SH-SY5Y (cell line): ENCODE measurements around the gene LATS2.

Experiments
- GATA2 ChIP-seq: IDR thresholded peaks from 2 replicates; pipeline ENCODE4 v1.6.1; 2011; ENCODE audit warnings: mild to moderate bottlenecking, low read depth, low read length
- GATA3 ChIP-seq: IDR thresholded peaks from 2 replicates; pipeline ENCODE4 v1.6.1; 2011; ENCODE audit warnings: low read depth, mild to moderate bottlenecking, low read length, moderate library complexity

DNA sequence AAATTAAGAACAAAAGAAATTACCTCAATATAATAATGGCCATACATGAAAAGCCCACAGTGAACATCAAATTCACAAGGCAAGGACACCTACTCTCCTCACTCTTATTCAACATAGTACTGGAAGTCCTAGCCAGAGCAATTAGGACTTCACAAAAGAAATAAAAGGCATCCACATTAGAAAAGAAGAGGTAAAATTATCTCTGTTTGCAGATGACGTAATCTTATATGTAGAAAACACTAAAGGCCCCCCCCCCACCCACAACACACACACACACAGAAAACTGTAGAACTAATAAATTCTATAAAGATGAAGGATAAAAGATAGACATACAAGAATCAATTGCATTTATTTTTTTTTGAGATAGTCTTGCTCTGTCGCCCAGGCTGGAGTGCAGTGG is 25.5 kb upstream of the LATS2 start:
- no peak for TF ChIP-seq GATA2
- TF ChIP-seq GATA3, result no peak
